GM10266 (cell line): ENCODE measurements around the gene SLC16A11.
A peak's percentile ranks its signal among the peaks of the same experiment; 100 is the strongest.

Experiments used
- DNase-seq: peaks from one replicate; pipeline ENCODE4 v3.0.0; 2012; ENCODE audit errors: extremely low spot score
- TF ChIP-seq, protein P1 (sequence below): IDR thresholded peaks from 2 replicates; pipeline ENCODE4 v1.5.1; 2012; ENCODE audit warnings: mild to moderate bottlenecking, low read depth; ENCODE audit not compliant: control insufficient read depth, insufficient read depth; ENCODE audit errors: missing control alignments

SLC16A11 gene

DNA sequence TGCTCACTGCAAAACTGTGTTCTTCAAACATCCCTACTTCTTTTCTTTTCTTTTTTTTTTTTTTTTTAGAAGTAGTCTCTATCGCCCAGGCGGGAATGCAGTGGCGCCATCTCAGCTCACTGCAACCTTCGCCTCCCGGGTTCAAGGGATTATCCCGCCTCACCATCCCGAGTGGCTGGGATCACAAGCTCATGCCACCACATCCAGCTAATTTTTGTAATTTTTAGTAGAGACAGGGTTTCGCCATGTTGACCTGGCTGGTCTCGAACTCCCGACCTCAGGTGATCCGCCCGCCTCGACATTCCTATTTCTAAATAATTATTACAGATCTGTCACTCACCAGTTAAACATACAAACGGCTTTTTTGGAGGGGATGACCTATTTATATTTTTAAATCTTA lies 32.5 kb downstream of the SLC16A11 start:
- TF ChIP-seq, protein P1, sequence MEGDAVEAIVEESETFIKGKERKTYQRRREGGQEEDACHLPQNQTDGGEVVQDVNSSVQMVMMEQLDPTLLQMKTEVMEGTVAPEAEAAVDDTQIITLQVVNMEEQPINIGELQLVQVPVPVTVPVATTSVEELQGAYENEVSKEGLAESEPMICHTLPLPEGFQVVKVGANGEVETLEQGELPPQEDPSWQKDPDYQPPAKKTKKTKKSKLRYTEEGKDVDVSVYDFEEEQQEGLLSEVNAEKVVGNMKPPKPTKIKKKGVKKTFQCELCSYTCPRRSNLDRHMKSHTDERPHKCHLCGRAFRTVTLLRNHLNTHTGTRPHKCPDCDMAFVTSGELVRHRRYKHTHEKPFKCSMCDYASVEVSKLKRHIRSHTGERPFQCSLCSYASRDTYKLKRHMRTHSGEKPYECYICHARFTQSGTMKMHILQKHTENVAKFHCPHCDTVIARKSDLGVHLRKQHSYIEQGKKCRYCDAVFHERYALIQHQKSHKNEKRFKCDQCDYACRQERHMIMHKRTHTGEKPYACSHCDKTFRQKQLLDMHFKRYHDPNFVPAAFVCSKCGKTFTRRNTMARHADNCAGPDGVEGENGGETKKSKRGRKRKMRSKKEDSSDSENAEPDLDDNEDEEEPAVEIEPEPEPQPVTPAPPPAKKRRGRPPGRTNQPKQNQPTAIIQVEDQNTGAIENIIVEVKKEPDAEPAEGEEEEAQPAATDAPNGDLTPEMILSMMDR = no peak

DNA sequence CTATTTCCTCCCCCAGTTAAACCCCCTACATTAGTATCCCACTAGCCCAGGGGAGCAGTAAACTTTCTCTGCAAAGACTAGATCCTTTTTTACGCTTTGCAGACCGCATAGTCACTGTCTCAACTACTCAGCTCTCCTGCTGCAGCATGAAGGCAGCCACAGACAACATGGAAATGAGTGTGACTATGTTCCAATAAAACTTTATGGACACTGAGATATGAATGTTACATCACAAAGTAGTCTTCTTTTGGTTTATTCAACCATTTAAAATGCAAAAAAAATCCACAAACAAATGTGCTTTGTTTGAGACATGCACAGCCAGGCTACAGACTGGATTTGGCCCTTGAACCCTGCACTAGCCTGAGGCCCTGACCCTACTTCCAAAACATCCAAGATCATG lies 33.4 kb downstream of the SLC16A11 start:
- TF ChIP-seq, protein P1 = no peak
- DNase-seq = no peak

More for the DNA sequence above, 32.5 kb downstream of the SLC16A11 start:
- DNase-seq = no peak

DNA sequence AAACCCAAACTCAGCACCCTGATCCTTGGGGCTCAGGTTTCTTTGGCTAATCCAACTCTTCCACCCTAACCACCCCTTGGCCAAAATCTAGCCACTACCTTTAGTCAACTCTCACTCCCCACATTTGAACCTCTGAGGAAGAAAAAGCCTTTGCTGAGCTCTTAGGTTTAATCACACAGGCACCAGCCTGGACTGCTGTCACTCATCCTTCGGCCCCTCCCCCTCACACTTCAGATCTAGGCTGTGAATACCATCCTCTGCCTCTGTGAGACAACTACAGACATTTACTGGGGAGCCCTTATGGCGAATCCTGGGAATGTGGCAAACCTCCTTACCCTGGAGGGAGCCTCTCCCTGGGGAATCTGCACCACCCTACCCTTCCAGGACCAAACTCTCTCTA lies 36.7 kb downstream of the SLC16A11 start:
- no peak for DNase-seq
- TF ChIP-seq, protein P1 = no peak

DNA sequence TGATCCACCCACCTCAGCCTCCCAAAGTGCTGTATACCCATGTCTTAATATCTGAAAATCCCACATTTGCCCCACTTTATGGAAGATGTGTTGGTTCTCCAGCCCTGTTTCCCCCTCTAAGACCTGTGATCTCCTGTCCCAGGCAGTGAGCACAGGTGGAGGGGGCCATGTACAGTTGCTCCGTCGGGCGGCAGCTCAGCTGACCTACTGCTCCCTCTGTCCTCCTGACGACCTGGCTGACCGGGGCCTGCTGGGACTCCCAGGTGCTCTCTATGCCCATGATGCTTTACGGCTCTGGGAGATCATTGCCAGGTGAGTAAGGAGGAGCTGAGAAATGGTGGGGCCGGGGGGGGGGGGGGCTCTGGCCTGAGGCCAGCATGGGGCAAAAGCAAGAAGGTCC lies 38.2 kb downstream of the SLC16A11 start:
- DNase-seq = no peak
- TF ChIP-seq, protein P1 = no peak

DNA sequence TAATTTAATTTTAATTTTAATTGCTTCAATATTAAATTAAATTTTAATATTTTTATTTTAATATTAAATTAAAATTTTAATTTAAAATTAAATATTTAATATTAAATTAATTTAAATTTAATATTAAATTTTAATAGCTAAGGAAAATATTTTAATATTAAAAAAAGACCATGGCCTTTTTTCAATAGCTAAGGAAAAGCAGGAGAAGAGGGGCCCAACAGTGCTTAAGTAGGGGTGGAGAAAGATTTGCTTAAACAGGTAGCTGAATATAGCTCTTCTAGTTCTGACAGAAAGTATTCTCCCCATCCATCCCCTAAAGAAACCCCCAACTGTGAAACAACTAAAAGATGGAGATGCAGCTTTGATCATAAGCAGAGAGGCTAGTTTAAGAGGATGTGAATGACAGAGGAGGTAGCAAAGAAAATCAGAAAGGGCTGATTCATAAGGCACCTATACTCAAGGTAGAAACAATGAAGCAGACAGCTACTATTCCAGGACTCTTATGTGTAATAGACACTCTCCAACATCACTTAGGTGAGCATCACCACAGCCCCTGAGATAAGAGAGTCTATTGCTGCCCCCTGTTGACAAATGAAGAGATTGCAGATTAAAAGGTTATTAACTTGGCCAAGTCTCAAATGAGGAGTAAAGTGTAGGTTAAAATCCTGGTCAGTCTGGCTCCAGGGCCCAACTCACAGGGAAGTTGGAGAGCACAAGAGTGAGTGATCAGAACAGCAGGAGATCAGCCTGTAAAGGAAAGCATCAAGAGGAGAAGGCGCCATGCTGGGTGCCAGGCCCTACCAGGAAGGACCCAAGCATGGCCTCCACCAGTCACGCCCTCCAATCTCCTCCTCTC lies 39.3 kb downstream of the SLC16A11 start:
- DNase-seq = peak; percentile 78

DNA sequence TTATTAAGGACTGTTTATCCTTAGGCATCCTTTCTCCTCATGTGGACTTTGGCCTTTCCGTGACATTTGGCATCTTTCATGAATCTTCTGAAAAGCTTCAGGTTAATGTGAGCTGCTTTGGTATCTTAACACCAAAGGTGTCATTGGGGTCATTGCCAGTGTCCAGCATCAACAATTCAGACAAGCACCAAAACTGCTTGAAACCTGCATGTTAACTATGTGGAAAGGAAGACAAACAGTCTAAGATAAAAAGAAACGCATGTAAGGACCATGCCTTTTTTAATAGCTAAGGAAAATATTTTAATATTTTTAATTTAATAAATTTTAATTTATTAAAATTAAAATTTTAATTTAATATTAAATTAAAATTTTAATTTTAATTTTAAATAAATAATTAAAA lies 40.1 kb downstream of the SLC16A11 start:
- DNase-seq = no peak

More for the DNA sequence above, 39.3 kb downstream of the SLC16A11 start:
- TF ChIP-seq, protein P1 = peak; percentile 71

More for the DNA sequence above, 40.1 kb downstream of the SLC16A11 start:
- TF ChIP-seq, protein P1 = no peak
